Stomach (tissue), 9 donors: Measurements from ENCODE around the gene CSNK2A1. TPM values are rescaled to one million over a fixed set of nuclear protein-coding genes. Genes with fewer than 3 reads are reported as not detected.

Experiments
- DNase-seq, 2 donors: peaks; one replicate each; pipeline versions ENCODE4 v3.0.0 to v3.0.0-alpha.2; 2013 to 2019
- H3K27ac ChIP-seq, 5 donors: fragments of 200-600 bp in 4 of 5; sonication (generic) in 4 of 5; one replicate each; pipeline ENCODE4 v1.5.1; 2013 to 2019; ENCODE audit warnings: mild to moderate bottlenecking in 1 of 5, moderate library complexity in 1 of 5
- H3K27me3 ChIP-seq, 3 donors: fragments of 200-600 bp; sonication (generic); one replicate each; pipeline ENCODE4 v1.5.1; 2017 to 2019; ENCODE audit warnings: mixed run types in 1 of 3
- H3K36me3 ChIP-seq, 4 donors: fragments of 200-600 bp; sonication (generic); 1 replicate in 3 of 4; 2 replicates in 1 of 4; pipeline ENCODE4 v1.5.1; 2016 to 2019
- H3K4me1 ChIP-seq, 4 donors: fragments of 200-600 bp; sonication (generic); one replicate each; pipeline ENCODE4 v1.5.1; 2016 to 2019
- H3K4me3 ChIP-seq, 4 donors: fragments of 200-600 bp; sonication (generic) in 3 of 4; one replicate each; pipeline ENCODE4 v1.5.1; 2016 to 2019; ENCODE audit warnings: mild to moderate bottlenecking in 1 of 4
- H3K9me3 ChIP-seq, 4 donors: fragments of 200-600 bp; sonication (generic); one replicate each; pipeline ENCODE4 v1.5.1; 2016 to 2019
- CTCF ChIP-seq, 7 experiments: fragments of 450-650 bp in 4 of 7; fragments of 200-600 bp in 3 of 7; sonication (generic) in 3 of 7; IDR thresholded peaks; one replicate each; pipeline ENCODE4 v1.5.1; 2016 to 2019; ENCODE audit warnings: antibody characterized with exemption in 7 of 7, control low read depth in 2 of 7, mild to moderate bottlenecking in 1 of 7
- EP300 ChIP-seq: sonication (generic); formaldehyde crosslinking; IDR thresholded peaks from one replicate; pipeline ENCODE4 v1.6.1; 2017; ENCODE audit warnings: antibody characterized with exemption
- POLR2A ChIP-seq, 4 donors: fragments of 450-650 bp; IDR thresholded peaks; one replicate each; pipeline ENCODE4 v1.6.1; 2016; ENCODE audit warnings: antibody characterized with exemption in 4 of 4, control low read depth in 2 of 4, mild to moderate bottlenecking in 1 of 4, moderate library complexity in 1 of 4
- POLR2AphosphoS5 ChIP-seq, 3 donors: sonication (generic); formaldehyde crosslinking; IDR thresholded peaks; one replicate each; pipeline ENCODE4 v1.6.1; 2016; ENCODE audit warnings: antibody characterized with exemption in 3 of 3
- WGBS, 5 donors: extraction: QIAGEN DNeasy Blood & Tissue Kit in 3 of 5; methylation state at CpG; one replicate each; pipeline versions ENCODE4 v1.1.5 to v1.1.7; 2013 to 2018; 5-methylcytosine and 5-hydroxymethylcytosine counted together
- intact Hi-C: fragments of 100-400 bp; cut with DNase I; formaldehyde crosslinking; loops from one replicate; pipeline ENCODE4 v1.15.1; 2023; ENCODE audit warnings: low total_unique reads
- polyA plus RNA-seq, 3 donors: library from polyadenylated mRNA; stranded (reverse); fragments of 200-250 nt; gene quantifications; one replicate each; pipeline ENCODE4 v1.2.3, GENCODE V29; 2013
- total RNA-seq, 5 donors: library from RNA; depleted of rRNA; stranded (reverse); fragments of >200 nt; gene quantifications; one replicate each; pipeline versions ENCODE4 v1.1.0 to v1.2.3, GENCODE V29; 2014 to 2016
- donor health status: healthy with polysubstance abuse.
- donor health status: Bipolar disorder and iron deficiency.
- donor health status: healthy.

The CSNK2A1 gene
- total and polyA plus RNA-seq, 8 donors, result 22.6 to 164 (median 37.3) TPM

GRCh38 chr20:432677-433299 lies 110.8 kb downstream of the CSNK2A1 start:
- Histone ChIP-seq H3K27ac (peak overlapping the region in 1 of 5 donors; percentile 16), H3K27me3 (no peaks in the 10 kb centered on the region), H3K9me3 (no peaks in the 10 kb centered on the region), H3K36me3 (peaks cover 43 to 95% (median 90%) of the 10 kb centered on the region in 4 donors), H3K4me1 (peaks cover 0 to 13% (median under 1%) of the 10 kb centered on the region in 4 donors), H3K4me3 (no peak overlapping the region)
- WGBS, 5 donors, result 78 to 95% (median 85%) methylated on average over 11 of the region's 11 CpGs
- TF ChIP-seq CTCF (IDR thresholded peaks at IDR 0.05), result no peak
- no peak for TF ChIP-seq POLR2A (IDR thresholded peaks at IDR 0.05)
- TF ChIP-seq EP300, result no peak
- no peak for TF ChIP-seq POLR2AphosphoS5 (IDR thresholded peaks at IDR 0.05)
- DNase-seq, result no peak
- intact Hi-C loops, result no loop called here

- Histone ChIP-seq H3K4me1 (peaks cover 0 to 9% (median 0%) of the 10 kb centered on the region in 4 donors), H3K27me3 (no peaks in the 10 kb centered on the region), H3K4me3 (no peak overlapping the region), H3K9me3 (no peaks in the 10 kb centered on the region), H3K27ac (no peak overlapping the region), H3K36me3 (peaks cover 44 to 95% (median 90%) of the 10 kb centered on the region in 4 donors)
- TF ChIP-seq EP300, result no peak
- no peak for TF ChIP-seq POLR2AphosphoS5 (IDR thresholded peaks at IDR 0.05)
- no peak for TF ChIP-seq POLR2A (IDR thresholded peaks at IDR 0.05)
- no peak for TF ChIP-seq CTCF (IDR thresholded peaks at IDR 0.05)
- no peak for DNase-seq
- 88 to 93% (median 90%) methylated on average over 8 to 13 of the region's 13 CpGs for WGBS, 5 donors
- intact Hi-C loops, result no loop called here
Observed at GRCh38 chr20:432208-432607, 111.4 kb downstream of the CSNK2A1 start.

GRCh38 chr20:431012-431904 lies 112.3 kb downstream of the CSNK2A1 start:
- Histone ChIP-seq H3K36me3 (peaks cover 38 to 92% (median 89%) of the 10 kb centered on the region in 4 donors), H3K27me3 (no peaks in the 10 kb centered on the region), H3K4me3 (no peak overlapping the region), H3K9me3 (no peaks in the 10 kb centered on the region), H3K27ac (peak overlapping the region in 1 of 5 donors; percentile 13), H3K4me1 (peaks cover 0 to 7% (median 0%) of the 10 kb centered on the region in 4 donors)
- DNase-seq, result peak; percentile 77 to 91
- WGBS, 5 donors, result 58 to 66% (median 61%) methylated on average over 16 to 17 of the region's 17 CpGs
- intact Hi-C loops, result no loop called here
- peak in 2 of 3 donors; percentile 17 to 55 for TF ChIP-seq POLR2AphosphoS5 (IDR thresholded peaks at IDR 0.05)
- TF ChIP-seq EP300, result no peak
- peak in 5 of 7 experiments; percentile 38 to 94 (median 63) for TF ChIP-seq CTCF (IDR thresholded peaks at IDR 0.05)

GRCh38 chr20:430091-430999 lies 113.2 kb downstream of the CSNK2A1 start:
- 83 to 91% (median 89%) methylated on average over 19 to 21 of the region's 21 CpGs for WGBS, 5 donors

More at GRCh38 chr20:430091-430999, 113.2 kb downstream of the CSNK2A1 start:
- Histone ChIP-seq H3K9me3 (no peaks in the 10 kb centered on the region), H3K4me1 (peaks cover 0 to 7% (median 0%) of the 10 kb centered on the region in 4 donors), H3K27ac (no peak overlapping the region), H3K4me3 (no peak overlapping the region), H3K36me3 (peaks cover 31 to 91% (median 88%) of the 10 kb centered on the region in 4 donors), H3K27me3 (no peaks in the 10 kb centered on the region)
- intact Hi-C loops, result no loop called here
- no peak for TF ChIP-seq EP300
- no peak for TF ChIP-seq POLR2A (IDR thresholded peaks at IDR 0.05)
- TF ChIP-seq POLR2AphosphoS5 (IDR thresholded peaks at IDR 0.05), result no peak
- no peak for TF ChIP-seq CTCF (IDR thresholded peaks at IDR 0.05)
- DNase-seq, result no peak
